HCT116 (cell line): Measurements from ENCODE around the gene COX8A. TPM values are rescaled to one million over a fixed set of nuclear protein-coding genes. Genes with fewer than 3 reads are reported as not detected.
A peak's percentile ranks its signal among the peaks of the same experiment; 100 is the strongest.

Experiments used
- ATAC-seq: fragments of 200-7000 bp; cut with Tn5 transposase; 2 replicates; pipeline ENCODE4 v1.9.1; 2020; ENCODE audit warnings: mild to moderate bottlenecking, moderate library complexity
- BruUV-seq: library from RNA; stranded (reverse); fragments of 400-500 nt; replicated peaks from 2 replicates; lab custom pipeline; 2021; lab: Mats Ljungman, UMichigan
- CTCF ChIA-PET: fragments of 300-600 bp; sonication (Branson Sonifier 250); formaldehyde crosslinking; loops from one replicate; lab custom pipeline; 2021; ENCODE audit warnings: antibody characterized with exemption; lab: Charles Lee
- POLR2A ChIA-PET: fragments of 300-600, 350-600 bp; sonication (Branson Sonifier 250); formaldehyde crosslinking; loops from one replicate; lab custom pipeline; 2021; ENCODE audit warnings: antibody characterized with exemption; lab: Charles Lee
- RAD21 ChIA-PET, 2 experiments: fragments of 300-600 bp; sonication (Branson Sonifier 250); formaldehyde crosslinking; loops; one replicate each; lab custom pipeline; 2023; ENCODE audit warnings: low total read pairs in 2 of 2; ENCODE audit not compliant: uncharacterized antibody in 2 of 2, unreplicated experiment in 2 of 2, low non-redundant PET in 1 of 2; lab: Charles Lee
- DNase-seq: peaks from one replicate; pipeline ENCODE4 v3.0.0-alpha.2; 2010; ENCODE audit warnings: low read depth, low spot score
- H2AFZ ChIP-seq: fragments of 200-600 bp; shearing (Covaris generic), sonication (generic); 2 replicates; pipeline ENCODE4 v1.6.1; 2017; ENCODE audit warnings: low read depth, mixed run types, mixed read lengths, antibody characterized with exemption, low read length; ENCODE audit not compliant: poor library complexity, severe bottlenecking
- H3K27ac ChIP-seq: 2 replicates; pipeline ENCODE4 v1.5.1; 2012; ENCODE audit warnings: low read depth, low read length
- H3K27me3 ChIP-seq: fragments of 200-600 bp; sonication (generic); 2 replicates; pipeline ENCODE4 v1.6.1; 2016; ENCODE audit warnings: mixed run types, low read length, mixed read lengths; ENCODE audit not compliant: insufficient read depth
- H3K36me3 ChIP-seq, 2 experiments: fragments of 200-500 bp in 1 of 2; fragments of 200-600 bp in 1 of 2; sonication (Bioruptor generic) in 1 of 2; sonication (generic) in 1 of 2; 2 replicates each; pipeline versions ENCODE4 v1.5.1 to v1.6.1; 2014 to 2016; ENCODE audit warnings: low read length in 2 of 2, inconsistent platforms in 1 of 2, mixed read lengths in 1 of 2, mixed run types in 1 of 2; ENCODE audit not compliant: insufficient read depth in 2 of 2, control insufficient read depth in 1 of 2
- H3K4me1 ChIP-seq, 2 experiments: fragments of 200-600 bp in 1 of 2; sonication (generic) in 1 of 2; 2 replicates each; pipeline versions ENCODE4 v1.5.1 to v1.6.1; 2012 to 2017; ENCODE audit warnings: low read length in 2 of 2, inconsistent platforms in 1 of 2, mild to moderate bottlenecking in 1 of 2, mixed read lengths in 1 of 2, mixed run types in 1 of 2, moderate library complexity in 1 of 2; ENCODE audit not compliant: insufficient read depth in 2 of 2, control insufficient read depth in 1 of 2
- H3K4me2 ChIP-seq: fragments of 200-600 bp; sonication (generic); 2 replicates; pipeline ENCODE4 v1.6.1; 2017; ENCODE audit warnings: mixed run types, low read length, mixed read lengths
- H3K4me3 ChIP-seq, 2 experiments: fragments of 200-600 bp in 1 of 2; sonication (generic) in 1 of 2; replicated peaks in 1 of 2; 2 replicates each; pipeline ENCODE4 v1.5.1; 2011 to 2016; ENCODE audit warnings: low read length in 2 of 2, control low read depth in 1 of 2, low read depth in 1 of 2, mild to moderate bottlenecking in 1 of 2, mixed read lengths in 1 of 2, mixed run types in 1 of 2
- H3K79me2 ChIP-seq: fragments of 200-600 bp; sonication (generic); 2 replicates; pipeline ENCODE4 v1.6.1; 2017; ENCODE audit warnings: mild to moderate bottlenecking, mixed run types, low read length, moderate library complexity, mixed read lengths; ENCODE audit not compliant: insufficient read depth
- H3K9ac ChIP-seq: fragments of 200-600 bp; sonication (generic); 2 replicates; pipeline ENCODE4 v1.6.1; 2016; ENCODE audit warnings: low read length, mixed read lengths
- H3K9me2 ChIP-seq: fragments of 200-600 bp; sonication (generic), shearing (Covaris generic); 2 replicates; pipeline ENCODE4 v1.6.1; 2017; ENCODE audit warnings: mixed run types, mild to moderate bottlenecking, moderate library complexity; ENCODE audit not compliant: insufficient read depth
- H3K9me3 ChIP-seq, 2 experiments: fragments of 200-500 bp in 1 of 2; fragments of 200-600 bp in 1 of 2; sonication (Bioruptor generic) in 1 of 2; sonication (generic) in 1 of 2; 2 replicates each; pipeline ENCODE4 v1.6.1; 2014 to 2017; ENCODE audit warnings: low read length in 2 of 2, mixed read lengths in 2 of 2, inconsistent platforms in 1 of 2, low read depth in 1 of 2, mild to moderate bottlenecking in 1 of 2, mixed run types in 1 of 2, moderate library complexity in 1 of 2; ENCODE audit not compliant: control insufficient read depth in 1 of 2, insufficient read depth in 1 of 2
- H4K20me1 ChIP-seq: fragments of 200-600 bp; sonication (generic), shearing (Covaris generic); 2 replicates; pipeline ENCODE4 v1.6.1; 2017; ENCODE audit warnings: mixed run types, mild to moderate bottlenecking, moderate library complexity; ENCODE audit not compliant: insufficient read depth
- CEBPB ChIP-seq: IDR thresholded peaks from 2 replicates; pipeline ENCODE4 v1.6.1; 2012; ENCODE audit warnings: low read depth
- CTCF ChIP-seq, 3 experiments: fragments of 200-600 bp in 1 of 3; sonication (generic) in 1 of 3; IDR thresholded peaks in 2 of 3; conservative IDR thresholded peaks in 1 of 3; 2 replicates each; pipeline ENCODE4 v1.5.1; 2012 to 2017; ENCODE audit warnings: low read depth in 2 of 3, low read length in 2 of 3, antibody characterized with exemption in 1 of 3, borderline replicate concordance in 1 of 3, control low read depth in 1 of 3, mild to moderate bottlenecking in 1 of 3, mixed read lengths in 1 of 3, mixed run types in 1 of 3, moderate library complexity in 1 of 3; ENCODE audit not compliant: insufficient read depth in 1 of 3
- EGR1 ChIP-seq: IDR thresholded peaks from 2 replicates; pipeline ENCODE4 v1.6.1; 2012; ENCODE audit warnings: low read depth
- ELF1 ChIP-seq: IDR thresholded peaks from 2 replicates; pipeline ENCODE4 v1.6.1; 2012; ENCODE audit warnings: low read depth, borderline replicate concordance
- EZH2 ChIP-seq: fragments of 200-600 bp; sonication (generic); IDR thresholded peaks from 2 replicates; pipeline ENCODE4 v1.6.1; 2017; ENCODE audit warnings: antibody characterized with exemption, mixed run types
- FOSL1 ChIP-seq: IDR thresholded peaks from 2 replicates; pipeline ENCODE4 v1.6.1; 2012; ENCODE audit warnings: low read depth
- JUND ChIP-seq: IDR thresholded peaks from 2 replicates; pipeline ENCODE4 v1.6.1; 2012
- POLR2AphosphoS5 ChIP-seq: IDR thresholded peaks from 2 replicates; pipeline ENCODE4 v1.6.1; 2011; ENCODE audit warnings: mild to moderate bottlenecking, low read depth, low read length, moderate library complexity
- RAD21 ChIP-seq: IDR thresholded peaks from 2 replicates; pipeline ENCODE4 v1.6.1; 2012; ENCODE audit warnings: low read depth, mild to moderate bottlenecking
- SRF ChIP-seq: IDR thresholded peaks from 2 replicates; pipeline ENCODE4 v1.6.1; 2012; ENCODE audit warnings: low read depth
- TCF7L2 ChIP-seq: IDR thresholded peaks from 2 replicates; pipeline ENCODE4 v1.7.0; 2011; ENCODE audit warnings: borderline replicate concordance, inconsistent platforms; ENCODE audit not compliant: insufficient read depth, insufficient read length; ENCODE audit errors: extremely low read depth
- YY1 ChIP-seq: IDR thresholded peaks from 2 replicates; pipeline ENCODE4 v1.6.1; 2011; ENCODE audit warnings: low read length, low read depth, moderate library complexity, mild to moderate bottlenecking; ENCODE audit not compliant: insufficient replicate concordance; ENCODE audit errors: extremely low read depth
- intact Hi-C: fragments of 100-400 bp; cut with micrococcal nuclease; formaldehyde crosslinking; loops from 2 replicates; pipeline ENCODE4 v1.10.0; 2022
- total RNA-seq: library from RNA; stranded (reverse); gene quantifications from one replicate; pipeline ENCODE4 v1.2.1, GENCODE V29; 2021; ENCODE audit not compliant: unreplicated experiment
- TF ChIP-seq, protein P1 (sequence below): IDR thresholded peaks from 2 replicates; pipeline ENCODE4 v1.6.1; 2012; ENCODE audit warnings: low read depth
- TF ChIP-seq, protein P2 (sequence below): IDR thresholded peaks from 2 replicates; pipeline ENCODE4 v1.6.1; 2012

The COX8A gene
- total RNA-seq, 1 experiment from 2014 or later, result 536 TPM

DNA sequence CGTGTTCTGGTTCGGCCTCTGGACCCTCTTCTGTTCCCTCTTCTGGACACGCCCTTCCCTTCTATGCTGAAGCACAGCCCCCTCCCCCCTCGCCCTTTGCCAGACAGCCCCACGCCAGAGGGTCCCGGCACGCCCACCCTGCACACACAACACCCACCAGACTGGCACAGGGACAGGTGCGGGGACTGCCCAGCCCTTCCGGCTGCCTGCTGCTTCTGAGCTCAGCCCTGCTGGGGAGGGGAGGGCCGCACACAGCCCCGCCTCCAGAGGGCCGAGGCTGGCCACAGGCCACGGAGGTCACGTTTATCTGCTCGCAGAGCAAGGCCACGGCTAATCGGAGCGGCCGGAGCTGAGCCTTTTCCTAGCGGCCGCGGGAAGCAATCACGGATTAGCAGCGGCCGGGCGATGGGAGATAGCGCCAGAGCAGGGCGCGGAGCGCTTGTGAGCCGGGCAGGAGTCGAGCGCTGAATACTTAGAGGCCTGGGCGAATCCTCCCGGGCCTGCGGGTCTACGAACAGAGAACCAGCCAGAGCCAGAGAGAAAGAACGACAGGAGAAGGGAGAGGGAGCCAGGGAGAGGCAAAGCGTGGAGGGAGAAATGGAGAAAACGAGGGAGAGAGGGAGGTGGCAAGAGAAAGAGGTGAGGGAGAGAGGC, 33.3 kb downstream of the COX8A start (continued):
- TF ChIP-seq CTCF (IDR thresholded peaks at IDR 0.05 in 2 of 3, conservative IDR thresholded peaks at IDR 0.05 in 1 of 3; ENCODE audit: borderline replicate concordance in 1 of 3, insufficient read depth in 1 of 3, low read depth in 2 of 3, low read length in 2 of 3) (peak in 2 of 3 experiments; percentile 2 to 27; a peak in 1 of 6 replicates), ELF1 (no peak)

DNA sequence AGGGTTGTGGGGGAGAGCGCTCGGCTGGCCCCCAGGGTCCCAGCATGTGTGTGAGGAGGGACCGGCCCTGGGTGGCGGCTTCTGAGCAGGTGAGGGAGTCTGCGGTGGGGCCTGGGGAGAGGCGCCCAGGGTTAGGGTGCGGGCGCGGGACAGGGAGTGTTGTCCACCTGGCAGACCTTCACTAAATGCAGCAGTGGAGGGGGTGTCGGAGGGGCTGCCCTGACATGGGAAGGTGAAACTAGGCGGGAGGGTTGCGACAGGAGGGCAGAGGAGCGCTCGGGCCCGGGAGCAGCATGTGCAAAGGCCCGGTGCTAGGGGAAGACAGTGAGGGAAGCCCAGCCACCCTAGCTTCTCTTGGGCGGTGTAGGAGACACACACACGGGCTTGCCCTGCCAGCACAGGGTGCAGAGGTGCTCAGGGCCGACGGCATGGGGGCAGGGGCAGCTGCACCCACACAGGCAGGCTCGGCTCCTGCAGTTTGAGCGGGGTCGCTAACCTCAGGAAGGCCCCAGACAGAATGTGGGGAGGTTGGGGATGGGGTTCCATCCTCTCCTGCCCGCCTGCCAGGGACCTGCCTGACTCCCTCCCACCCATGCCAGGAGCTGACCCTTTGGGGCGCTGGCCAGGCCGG, 34.0 kb downstream of the COX8A start:
- RAD21 ChIA-PET, result interaction anchor here in 1 of 2 experiments (0.7 kb wide), 2 partner anchors 7 to 69 kb away, joined by 3 read pairs; partner anchors contain the start of gene NAA40
- H2AFZ ChIP-seq, result no peak overlapping the region
- H3K9ac ChIP-seq, result peak overlapping the region; percentile 65
- H3K4me1 ChIP-seq, result peaks cover 18 to 37% of the 10 kb centered on the region in 2 experiments
- peak overlapping the region; percentile 43 to 58 for H3K4me3 ChIP-seq
- TF ChIP-seq, protein P1, sequence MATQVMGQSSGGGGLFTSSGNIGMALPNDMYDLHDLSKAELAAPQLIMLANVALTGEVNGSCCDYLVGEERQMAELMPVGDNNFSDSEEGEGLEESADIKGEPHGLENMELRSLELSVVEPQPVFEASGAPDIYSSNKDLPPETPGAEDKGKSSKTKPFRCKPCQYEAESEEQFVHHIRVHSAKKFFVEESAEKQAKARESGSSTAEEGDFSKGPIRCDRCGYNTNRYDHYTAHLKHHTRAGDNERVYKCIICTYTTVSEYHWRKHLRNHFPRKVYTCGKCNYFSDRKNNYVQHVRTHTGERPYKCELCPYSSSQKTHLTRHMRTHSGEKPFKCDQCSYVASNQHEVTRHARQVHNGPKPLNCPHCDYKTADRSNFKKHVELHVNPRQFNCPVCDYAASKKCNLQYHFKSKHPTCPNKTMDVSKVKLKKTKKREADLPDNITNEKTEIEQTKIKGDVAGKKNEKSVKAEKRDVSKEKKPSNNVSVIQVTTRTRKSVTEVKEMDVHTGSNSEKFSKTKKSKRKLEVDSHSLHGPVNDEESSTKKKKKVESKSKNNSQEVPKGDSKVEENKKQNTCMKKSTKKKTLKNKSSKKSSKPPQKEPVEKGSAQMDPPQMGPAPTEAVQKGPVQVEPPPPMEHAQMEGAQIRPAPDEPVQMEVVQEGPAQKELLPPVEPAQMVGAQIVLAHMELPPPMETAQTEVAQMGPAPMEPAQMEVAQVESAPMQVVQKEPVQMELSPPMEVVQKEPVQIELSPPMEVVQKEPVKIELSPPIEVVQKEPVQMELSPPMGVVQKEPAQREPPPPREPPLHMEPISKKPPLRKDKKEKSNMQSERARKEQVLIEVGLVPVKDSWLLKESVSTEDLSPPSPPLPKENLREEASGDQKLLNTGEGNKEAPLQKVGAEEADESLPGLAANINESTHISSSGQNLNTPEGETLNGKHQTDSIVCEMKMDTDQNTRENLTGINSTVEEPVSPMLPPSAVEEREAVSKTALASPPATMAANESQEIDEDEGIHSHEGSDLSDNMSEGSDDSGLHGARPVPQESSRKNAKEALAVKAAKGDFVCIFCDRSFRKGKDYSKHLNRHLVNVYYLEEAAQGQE, result no peak
- TF ChIP-seq, protein P2, sequence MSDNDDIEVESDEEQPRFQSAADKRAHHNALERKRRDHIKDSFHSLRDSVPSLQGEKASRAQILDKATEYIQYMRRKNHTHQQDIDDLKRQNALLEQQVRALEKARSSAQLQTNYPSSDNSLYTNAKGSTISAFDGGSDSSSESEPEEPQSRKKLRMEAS, result no peak
- TF ChIP-seq FOSL1, result no peak
- TF ChIP-seq CEBPB, result no peak
- no peak for TF ChIP-seq TCF7L2
- TF ChIP-seq POLR2AphosphoS5, result no peak
- TF ChIP-seq CTCF (IDR thresholded peaks at IDR 0.05 in 2 of 3, conservative IDR thresholded peaks at IDR 0.05 in 1 of 3; ENCODE audit: borderline replicate concordance in 1 of 3, insufficient read depth in 1 of 3, low read depth in 2 of 3, low read length in 2 of 3), result no peak
- no peak for TF ChIP-seq EGR1
- no peak for TF ChIP-seq JUND
- TF ChIP-seq RAD21, result no peak
- no peak for TF ChIP-seq EZH2
- TF ChIP-seq SRF, result no peak
- TF ChIP-seq YY1, result no peak
- H3K27me3 ChIP-seq, result no peaks in the 10 kb centered on the region
- peak overlapping the region; percentile 89 for H3K4me2 ChIP-seq
- CTCF ChIA-PET, result interaction anchor here (1.1 to 1.4 kb wide), 3 partner anchors 9 to 145 kb away, joined by 3 to 5 read pairs (median 4); no protein-coding TSS in a partner anchor
- ATAC-seq, result no peak
- no peaks in the 10 kb centered on the region; a peak in 1 of 4 replicates for H3K36me3 ChIP-seq
- no peaks in the 10 kb centered on the region for H4K20me1 ChIP-seq
- intact Hi-C loops, result loop anchor here (10.0 kb wide), 1 partner anchor 136 kb away; no protein-coding TSS in a partner anchor
- peak overlapping the region; percentile 77 for H3K27ac ChIP-seq
- 0 out of 2 replicates have a peak, but pooled peaks cover 3% of the 10 kb centered on the region for H3K79me2 ChIP-seq
- no TSS peak for BruUV-seq
- peaks cover 0 to 9% of the 10 kb centered on the region in 2 experiments; a peak in 1 of 4 replicates for H3K9me3 ChIP-seq
- POLR2A ChIA-PET, result interaction anchor here (1.0 to 1.7 kb wide), 3 partner anchors 8 to 25 kb away, joined by 3 to 10 read pairs (median 6); no protein-coding TSS in a partner anchor
- H3K9me2 ChIP-seq, result no peaks in the 10 kb centered on the region
- DNase-seq, result no peak
